Sigmoid colon (tissue), 7 donors: Measurements from ENCODE around the gene RPP40. TPM values are rescaled to one million over a fixed set of nuclear protein-coding genes. Genes with fewer than 3 reads are reported as not detected.

ENCODE experiments used
- DNase-seq: peaks from one replicate; pipeline ENCODE4 v3.0.0-alpha.2; 2019
- H3K27ac ChIP-seq, 4 donors: fragments of 200-600 bp; sonication (generic); one replicate each; pipeline ENCODE4 v1.5.1; 2016 to 2019; ENCODE audit warnings: mild to moderate bottlenecking in 1 of 4
- H3K27me3 ChIP-seq, 3 donors: fragments of 200-600 bp; sonication (generic); one replicate each; pipeline ENCODE4 v1.5.1; 2019; ENCODE audit warnings: mild to moderate bottlenecking in 1 of 3
- H3K36me3 ChIP-seq, 4 donors: fragments of 200-600 bp; sonication (generic); one replicate each; pipeline ENCODE4 v1.5.1; 2016 to 2019
- H3K4me1 ChIP-seq, 4 donors: fragments of 200-600 bp; sonication (generic); one replicate each; pipeline ENCODE4 v1.5.1; 2017 to 2019
- H3K4me3 ChIP-seq, 4 donors: fragments of 200-600 bp; sonication (generic); one replicate each; pipeline ENCODE4 v1.5.1; 2017 to 2019; ENCODE audit warnings: mild to moderate bottlenecking in 2 of 4, moderate library complexity in 1 of 4
- H3K9me3 ChIP-seq, 4 donors: fragments of 200-600 bp in 3 of 4; sonication (generic) in 3 of 4; one replicate each; pipeline versions ENCODE4 v1.5.1 to v1.6.1; 2013 to 2019
- EP300 ChIP-seq, 4 donors: sonication (generic); formaldehyde crosslinking; IDR thresholded peaks; one replicate each; pipeline ENCODE4 v1.6.1; 2017; ENCODE audit warnings: antibody characterized with exemption in 4 of 4
- POLR2A ChIP-seq, 2 donors: fragments of 450-650 bp; IDR thresholded peaks; one replicate each; pipeline ENCODE4 v1.6.1; 2016; ENCODE audit warnings: antibody characterized with exemption in 2 of 2, mild to moderate bottlenecking in 2 of 2, moderate library complexity in 2 of 2
- POLR2AphosphoS5 ChIP-seq, 4 donors: sonication (generic); formaldehyde crosslinking; IDR thresholded peaks; one replicate each; pipeline ENCODE4 v1.6.1; 2017; ENCODE audit warnings: antibody characterized with exemption in 4 of 4
- WGBS, 2 donors: extraction: QIAGEN DNeasy Blood & Tissue Kit; methylation state at CpG; one replicate each; pipeline ENCODE4 v1.1.7; 2013; 5-methylcytosine and 5-hydroxymethylcytosine counted together
- intact Hi-C: fragments of 100-400 bp; cut with DNase I; formaldehyde crosslinking; loops from one replicate; pipeline ENCODE4 v1.15.1; 2023
- polyA plus RNA-seq, 3 donors: library from polyadenylated mRNA; stranded (reverse); fragments of 200-250 nt; gene quantifications; one replicate each; pipeline ENCODE4 v1.2.3, GENCODE V29; 2013
- total RNA-seq, 4 donors: library from RNA; depleted of rRNA; stranded (reverse); fragments of >200 nt; gene quantifications; one replicate each; pipeline ENCODE4 v1.1.0, GENCODE V29; 2016
- TF ChIP-seq, protein P1 (sequence below), 4 experiments: fragments of 450-650 bp in 3 of 4; fragments of 200-600 bp in 1 of 4; IDR thresholded peaks; one replicate each; pipeline ENCODE4 v1.5.1; 2016 to 2019; ENCODE audit warnings: antibody characterized with exemption in 4 of 4, mild to moderate bottlenecking in 3 of 4, moderate library complexity in 2 of 4
- donor health status: healthy with polysubstance abuse.
- donor health status: Bipolar disorder and iron deficiency.
- donor health status: healthy.

RPP40 gene
- total and polyA plus RNA-seq, 7 donors = 4.2 to 9.7 (median 6.5) TPM

GRCh38 chr6:5045416-5045815 lies 41.6 kb upstream of the RPP40 start:
- intact Hi-C loops = no loop called here

GRCh38 chr6:5044866-5045265 lies 41.0 kb upstream of the RPP40 start:
- Histone ChIP-seq H3K4me1 (peaks cover 0 to 10% (median 1%) of the 10 kb centered on the region in 4 donors), H3K27me3 (no peaks in the 10 kb centered on the region), H3K27ac (no peak overlapping the region), H3K9me3 (no peaks in the 10 kb centered on the region), H3K36me3 (peaks cover 0 to 4% (median 0%) of the 10 kb centered on the region in 4 donors), H3K4me3 (no peak overlapping the region)
- DNase-seq = no peak
- WGBS, 2 donors = 76 to 80% methylated on average over 3 of the region's 3 CpGs
- TF ChIP-seq POLR2AphosphoS5 (IDR thresholded peaks at IDR 0.05) = no peak
- no peak for TF ChIP-seq EP300 (IDR thresholded peaks at IDR 0.05)
- TF ChIP-seq, protein P1, sequence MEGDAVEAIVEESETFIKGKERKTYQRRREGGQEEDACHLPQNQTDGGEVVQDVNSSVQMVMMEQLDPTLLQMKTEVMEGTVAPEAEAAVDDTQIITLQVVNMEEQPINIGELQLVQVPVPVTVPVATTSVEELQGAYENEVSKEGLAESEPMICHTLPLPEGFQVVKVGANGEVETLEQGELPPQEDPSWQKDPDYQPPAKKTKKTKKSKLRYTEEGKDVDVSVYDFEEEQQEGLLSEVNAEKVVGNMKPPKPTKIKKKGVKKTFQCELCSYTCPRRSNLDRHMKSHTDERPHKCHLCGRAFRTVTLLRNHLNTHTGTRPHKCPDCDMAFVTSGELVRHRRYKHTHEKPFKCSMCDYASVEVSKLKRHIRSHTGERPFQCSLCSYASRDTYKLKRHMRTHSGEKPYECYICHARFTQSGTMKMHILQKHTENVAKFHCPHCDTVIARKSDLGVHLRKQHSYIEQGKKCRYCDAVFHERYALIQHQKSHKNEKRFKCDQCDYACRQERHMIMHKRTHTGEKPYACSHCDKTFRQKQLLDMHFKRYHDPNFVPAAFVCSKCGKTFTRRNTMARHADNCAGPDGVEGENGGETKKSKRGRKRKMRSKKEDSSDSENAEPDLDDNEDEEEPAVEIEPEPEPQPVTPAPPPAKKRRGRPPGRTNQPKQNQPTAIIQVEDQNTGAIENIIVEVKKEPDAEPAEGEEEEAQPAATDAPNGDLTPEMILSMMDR (IDR thresholded peaks at IDR 0.05) = no peak
- no peak for TF ChIP-seq POLR2A (IDR thresholded peaks at IDR 0.05)
- intact Hi-C loops = no loop called here

More at GRCh38 chr6:5045416-5045815, 41.6 kb upstream of the RPP40 start:
- TF ChIP-seq POLR2A (IDR thresholded peaks at IDR 0.05) (no peak), POLR2AphosphoS5 (IDR thresholded peaks at IDR 0.05) (no peak), EP300 (IDR thresholded peaks at IDR 0.05) (no peak)
- TF ChIP-seq, protein P1 (IDR thresholded peaks at IDR 0.05) = no peak
- H3K9me3 ChIP-seq = no peaks in the 10 kb centered on the region
- H3K4me1 ChIP-seq = peaks cover 0 to 10% (median 1%) of the 10 kb centered on the region in 4 donors
- DNase-seq = no peak
- H3K27ac ChIP-seq = no peak overlapping the region
- no peaks in the 10 kb centered on the region for H3K27me3 ChIP-seq
- peak overlapping the region in 3 of 4 donors; percentile 5 to 24 (median 11) for H3K4me3 ChIP-seq
- 77 to 88% methylated on average over 8 of the region's 8 CpGs for WGBS, 2 donors
- H3K36me3 ChIP-seq = peaks cover 0 to 4% (median 0%) of the 10 kb centered on the region in 4 donors

DNA sequence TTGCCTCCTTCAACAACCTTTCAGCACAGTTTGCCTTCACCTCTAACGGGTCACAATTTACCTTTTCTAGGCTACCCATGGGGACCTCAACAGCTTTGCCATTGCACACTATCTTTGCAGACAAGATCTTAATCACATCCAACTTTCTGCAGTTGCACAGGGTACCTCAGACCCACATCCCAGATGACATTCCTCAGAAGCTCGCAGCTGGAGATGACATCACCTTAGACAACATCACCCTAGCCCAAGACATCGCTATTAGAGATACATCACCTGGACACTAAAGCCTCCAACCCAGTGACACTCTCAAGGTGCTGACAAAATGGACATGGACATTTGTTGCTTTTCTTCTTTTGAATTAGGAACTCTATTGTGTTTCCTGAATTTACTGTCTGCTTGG lies 38.6 kb upstream of the RPP40 start:
- Histone ChIP-seq H3K27ac (no peak overlapping the region), H3K36me3 (peaks cover 0 to 4% (median 0%) of the 10 kb centered on the region in 4 donors), H3K4me1 (peaks cover 0 to 10% (median 1%) of the 10 kb centered on the region in 4 donors), H3K9me3 (no peaks in the 10 kb centered on the region), H3K27me3 (no peaks in the 10 kb centered on the region), H3K4me3 (no peak overlapping the region)
- TF ChIP-seq POLR2AphosphoS5 (IDR thresholded peaks at IDR 0.05) = no peak
- TF ChIP-seq EP300 (IDR thresholded peaks at IDR 0.05) = no peak
- TF ChIP-seq, protein P1 (IDR thresholded peaks at IDR 0.05) = no peak
- no peak for TF ChIP-seq POLR2A (IDR thresholded peaks at IDR 0.05)
- intact Hi-C loops = no loop called here
- DNase-seq = no peak
- WGBS, 2 donors = 92 to 93% methylated on average over 3 of the region's 3 CpGs

GRCh38 chr6:5041955-5042354 lies 38.1 kb upstream of the RPP40 start:
- no peak overlapping the region for H3K4me3 ChIP-seq
- DNase-seq = no peak
- peaks cover 0 to 10% (median 1%) of the 10 kb centered on the region in 4 donors for H3K4me1 ChIP-seq
- H3K36me3 ChIP-seq = peaks cover 0 to 4% (median 0%) of the 10 kb centered on the region in 4 donors
- H3K27me3 ChIP-seq = no peaks in the 10 kb centered on the region
- no peak overlapping the region for H3K27ac ChIP-seq
- H3K9me3 ChIP-seq = no peaks in the 10 kb centered on the region
- intact Hi-C loops = no loop called here
- WGBS, 2 donors = 36 to 43% methylated on average over 2 of the region's 2 CpGs
- TF ChIP-seq, protein P1 (IDR thresholded peaks at IDR 0.05) = no peak
- no peak for TF ChIP-seq POLR2A (IDR thresholded peaks at IDR 0.05)
- no peak for TF ChIP-seq POLR2AphosphoS5 (IDR thresholded peaks at IDR 0.05)
- TF ChIP-seq EP300 (IDR thresholded peaks at IDR 0.05) = no peak

GRCh38 chr6:5036269-5036668 lies 32.4 kb upstream of the RPP40 start:
- TF ChIP-seq POLR2A (IDR thresholded peaks at IDR 0.05) (no peak), POLR2AphosphoS5 (IDR thresholded peaks at IDR 0.05) (no peak), EP300 (IDR thresholded peaks at IDR 0.05) (no peak)
- TF ChIP-seq, protein P1 (IDR thresholded peaks at IDR 0.05) = no peak
- WGBS, 2 donors = 37 to 58% methylated on average over 8 of the region's 8 CpGs
- intact Hi-C loops = no loop called here

More at GRCh38 chr6:5036269-5036668, 32.4 kb upstream of the RPP40 start:
- no peaks in the 10 kb centered on the region for H3K4me1 ChIP-seq
- no peak for DNase-seq
- H3K9me3 ChIP-seq = no peaks in the 10 kb centered on the region
- H3K27me3 ChIP-seq = no peaks in the 10 kb centered on the region
- no peak overlapping the region for H3K27ac ChIP-seq
- H3K36me3 ChIP-seq = no peaks in the 10 kb centered on the region
- no peak overlapping the region for H3K4me3 ChIP-seq
